HG03342 (cell line): ENCODE measurements around the gene CENPP.
"Not testable (repeated sequence)": the region's sequence is repeated elsewhere in the genome, so short reads cannot be mapped to it uniquely, and the experiment has no call there.

Experiments used
- ATAC-seq: cut with Tn5 transposase; IDR thresholded peaks from one replicate; pipeline ENCODE4 v1.9.1; 2021; ENCODE audit warnings: mild to moderate bottlenecking, moderate library complexity; ENCODE audit not compliant: unreplicated experiment

The CENPP gene

GRCh38 chr9:92611621-92612285 lies 286.0 kb downstream of the CENPP start:
- no peak for ATAC-seq

- no peak for ATAC-seq
Measured at GRCh38 chr9:92612292-92612691, 286.5 kb downstream of the CENPP start.

DNA sequence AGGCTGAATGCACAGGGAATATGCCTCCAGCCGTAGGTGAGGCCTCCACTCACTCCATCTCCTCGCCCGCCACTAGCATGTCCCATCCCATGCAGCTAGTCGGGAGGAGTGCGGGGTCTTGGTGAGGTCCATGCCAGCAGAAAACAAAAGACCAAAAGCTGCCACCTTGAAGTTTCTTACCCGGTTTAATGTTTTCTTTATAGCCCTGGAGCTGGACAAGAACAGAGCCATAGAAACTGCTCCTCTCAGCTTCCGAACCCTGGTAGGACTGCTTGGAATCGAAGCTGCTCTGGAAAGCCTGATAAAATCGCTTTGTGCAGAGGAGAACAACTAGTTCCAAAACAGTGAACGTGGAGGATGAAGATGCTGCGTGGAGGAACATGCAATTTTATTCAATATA lies 287.1 kb downstream of the CENPP start:
- ATAC-seq, result no peak

DNA sequence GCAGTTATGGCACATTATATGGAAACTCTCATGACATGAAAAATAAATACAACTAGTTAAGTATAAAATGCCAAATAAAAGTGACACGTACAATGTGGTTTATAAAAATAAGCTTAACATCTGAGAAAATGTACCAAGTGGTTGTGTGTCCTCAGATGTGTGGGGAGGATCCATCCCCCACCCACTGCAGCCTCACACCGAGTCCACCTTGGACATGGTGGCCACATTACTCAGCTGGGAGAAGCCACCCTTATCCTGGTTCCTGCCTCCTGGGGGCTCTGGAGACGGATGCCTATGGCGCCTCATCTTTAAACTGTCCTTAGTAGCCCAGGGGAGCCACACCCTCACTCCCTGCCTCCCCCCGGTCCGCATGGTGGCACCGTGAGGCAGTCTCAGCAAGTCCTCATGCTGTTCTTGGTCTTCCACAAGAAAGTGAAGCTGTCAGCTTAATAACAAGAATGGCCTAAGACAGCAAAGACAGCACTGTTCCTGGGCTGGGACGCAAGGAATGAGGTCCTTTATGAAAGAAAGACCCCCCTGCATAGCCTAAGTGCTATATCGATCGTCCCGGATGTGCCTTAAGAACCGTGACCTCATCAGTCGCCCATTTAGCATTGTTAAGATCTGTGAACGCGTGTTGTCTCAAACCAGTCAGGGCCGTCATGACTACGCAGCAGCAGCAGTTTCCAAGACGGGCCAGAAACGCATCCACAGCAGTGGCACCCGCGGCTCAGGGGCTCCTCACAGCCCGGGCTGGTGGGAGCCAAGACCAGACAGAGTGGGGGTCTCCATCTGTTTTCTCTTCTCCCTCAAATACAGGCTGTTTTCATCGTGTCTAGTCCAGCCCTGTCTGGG lies 287.7 kb downstream of the CENPP start:
- no peak for ATAC-seq

DNA sequence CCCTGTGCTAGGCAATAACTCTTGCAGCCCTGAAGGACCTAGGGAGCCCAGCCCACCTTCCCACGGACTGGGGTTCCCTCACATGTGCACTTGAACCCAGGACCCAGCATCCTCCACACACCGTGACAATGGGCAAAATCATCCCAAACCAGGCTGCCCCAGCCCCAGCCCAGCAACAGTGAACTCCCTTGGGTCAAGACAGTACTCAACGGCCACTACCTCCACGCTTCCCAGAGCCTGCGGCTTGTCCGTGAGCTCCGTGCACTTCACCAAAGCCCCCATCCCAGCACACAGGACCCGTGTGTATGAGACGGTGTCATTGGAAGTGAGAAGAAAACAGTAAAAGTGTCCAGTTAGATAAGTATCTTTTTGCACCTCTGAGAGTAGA lies 288.4 kb downstream of the CENPP start:
- no peak for ATAC-seq

- ATAC-seq, result no peak
Measured at GRCh38 chr9:92614763-92615461, 289.2 kb downstream of the CENPP start.

GRCh38 chr9:92615790-92616189 lies 290.0 kb downstream of the CENPP start:
- no peak for ATAC-seq

DNA sequence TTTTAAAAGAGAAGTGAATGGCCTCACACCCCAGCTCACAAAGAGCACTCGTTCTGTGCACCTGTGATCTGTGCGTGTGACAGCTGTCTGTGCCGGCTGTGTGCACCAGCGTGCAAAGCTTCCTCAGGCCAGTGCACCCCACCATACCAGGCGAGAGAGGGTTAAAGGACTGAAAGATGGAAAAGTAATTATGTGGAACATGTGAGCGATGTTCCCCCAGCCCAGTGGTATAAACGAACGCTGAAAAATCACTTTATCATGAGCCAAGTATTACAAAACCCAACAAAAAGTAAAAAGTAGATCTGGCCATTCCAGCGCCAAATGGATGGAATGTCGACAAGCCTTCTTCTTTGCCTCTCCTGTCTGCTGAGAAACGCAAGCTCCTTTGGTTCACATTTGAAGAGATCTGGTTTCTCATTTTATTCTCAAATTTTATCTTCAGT lies 290.5 kb downstream of the CENPP start:
- ATAC-seq, result no peak

DNA sequence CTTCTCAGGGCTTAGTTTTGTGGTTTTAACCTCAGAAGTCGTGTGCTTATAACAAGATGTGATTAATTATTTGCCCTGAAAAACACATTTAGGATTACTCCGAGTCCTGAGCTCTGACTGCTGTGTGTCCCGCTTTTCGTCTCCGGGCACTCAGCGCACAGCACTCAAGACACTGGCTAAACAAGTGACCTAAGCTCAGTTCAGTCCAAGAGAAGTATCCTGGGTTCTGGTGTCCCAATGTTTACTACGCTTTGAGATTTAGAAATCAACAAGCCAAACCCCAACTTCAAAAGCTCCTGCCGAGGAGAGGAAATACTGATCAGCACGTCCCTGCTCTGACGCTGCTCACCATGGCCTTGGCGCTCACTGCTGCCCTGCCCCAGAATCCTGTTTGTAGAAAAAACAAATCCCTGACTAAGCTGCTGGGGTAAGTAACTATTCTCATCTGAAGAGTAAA lies 290.9 kb downstream of the CENPP start:
- no peak for ATAC-seq

GRCh38 chr9:92617195-92617813 lies 291.6 kb downstream of the CENPP start:
- ATAC-seq, result no peak

- no peak for ATAC-seq
Measured at GRCh38 chr9:92617951-92618510, 292.3 kb downstream of the CENPP start.

DNA sequence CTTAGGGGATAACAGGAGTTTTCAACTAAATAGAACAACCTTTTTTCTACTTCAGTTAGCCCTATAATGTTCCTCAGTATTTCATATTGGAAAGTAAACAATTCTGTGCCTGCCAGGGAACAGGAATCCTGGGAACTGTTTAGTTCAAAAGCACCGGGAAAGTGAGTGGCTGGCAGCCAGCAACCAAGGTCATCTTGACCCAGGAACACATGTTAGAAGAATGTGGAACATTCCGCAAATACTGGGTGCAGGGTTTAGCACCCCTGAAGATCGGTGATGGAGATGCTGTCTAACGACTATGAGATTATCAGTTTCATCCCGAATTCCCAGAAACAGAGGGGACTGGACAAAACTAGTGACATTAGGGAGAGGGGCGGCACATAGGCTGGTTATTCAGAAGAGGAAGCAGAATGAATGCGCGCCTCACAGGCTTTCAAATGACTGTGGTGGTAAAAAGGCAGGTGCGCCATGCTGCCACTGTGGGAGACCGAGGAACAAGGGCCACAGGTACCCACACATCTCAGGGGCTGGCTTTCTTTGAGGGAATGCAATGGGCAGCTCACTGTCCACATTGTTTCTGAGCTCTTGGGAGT lies 293.0 kb downstream of the CENPP start:
- ATAC-seq, result no peak

- ATAC-seq, result no peak
Measured at GRCh38 chr9:92619601-92620300, 294.0 kb downstream of the CENPP start.

DNA sequence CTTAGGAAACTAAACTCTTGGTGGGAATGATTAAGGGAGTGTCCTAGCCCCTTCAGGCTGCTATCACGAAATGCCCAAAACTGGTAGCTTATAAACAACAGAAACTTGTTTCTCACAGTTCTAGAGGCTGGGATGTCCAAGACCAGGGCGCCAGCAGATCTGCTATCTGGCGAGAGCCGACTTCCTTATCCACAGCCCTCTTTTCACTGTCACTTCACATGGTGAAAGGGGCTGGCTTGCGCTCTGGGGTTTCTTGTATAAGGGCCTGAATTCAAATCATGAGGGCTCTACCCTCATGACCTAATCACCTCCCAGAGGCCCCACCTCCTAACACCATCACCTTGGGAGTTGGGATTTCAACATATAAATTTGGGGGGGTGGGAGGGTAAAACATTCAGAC lies 295.1 kb downstream of the CENPP start:
- ATAC-seq, result no peak

- ATAC-seq, result not testable (repeated sequence)
Measured at GRCh38 chr9:92623936-92624335, 298.2 kb downstream of the CENPP start.

GRCh38 chr9:92626484-92626883 lies 300.7 kb downstream of the CENPP start:
- no peak for ATAC-seq

- ATAC-seq, result no peak
Measured at GRCh38 chr9:92627651-92628050, 301.9 kb downstream of the CENPP start.

DNA sequence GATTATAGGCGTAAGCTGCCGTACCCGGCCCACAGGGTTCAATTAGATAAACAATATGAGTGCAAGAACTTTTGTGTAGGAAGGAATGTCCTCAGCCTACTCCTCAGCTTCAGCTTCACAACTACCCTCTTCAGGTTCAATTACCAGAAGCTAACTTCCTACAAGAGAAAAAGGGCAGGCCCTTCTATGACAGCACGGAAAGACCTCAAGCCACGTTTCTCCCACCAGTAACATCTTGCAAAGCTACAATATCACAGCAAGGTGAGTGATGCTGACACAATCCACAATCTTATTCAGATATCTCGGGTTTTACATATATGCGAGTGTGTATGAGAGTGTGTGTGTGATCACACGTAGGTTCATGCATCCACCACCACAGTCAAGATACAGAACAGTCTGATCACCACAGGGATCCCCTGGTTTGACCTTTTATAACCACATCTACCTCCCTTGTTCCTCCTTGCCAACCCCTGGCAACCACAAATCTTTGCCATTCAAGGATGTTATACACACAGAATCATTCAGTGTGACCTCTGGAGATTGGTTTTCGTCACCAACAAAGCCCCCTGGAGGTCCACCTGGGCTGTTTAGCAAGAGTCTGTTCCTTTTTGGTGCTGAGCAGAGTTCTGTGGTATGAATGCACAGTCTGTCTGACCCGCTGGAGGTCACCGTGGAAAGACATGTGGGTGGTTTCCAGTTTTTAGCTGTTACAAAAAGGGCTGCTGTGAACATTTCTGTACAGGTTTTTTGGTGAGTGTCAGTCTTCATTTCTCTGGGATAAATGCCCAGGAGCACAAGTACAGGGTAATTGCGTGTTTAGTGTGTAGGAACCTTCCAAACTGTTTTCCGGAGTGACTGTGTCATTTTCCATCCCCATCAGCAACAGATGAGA lies 305.9 kb downstream of the CENPP start:
- ATAC-seq, result no peak

DNA sequence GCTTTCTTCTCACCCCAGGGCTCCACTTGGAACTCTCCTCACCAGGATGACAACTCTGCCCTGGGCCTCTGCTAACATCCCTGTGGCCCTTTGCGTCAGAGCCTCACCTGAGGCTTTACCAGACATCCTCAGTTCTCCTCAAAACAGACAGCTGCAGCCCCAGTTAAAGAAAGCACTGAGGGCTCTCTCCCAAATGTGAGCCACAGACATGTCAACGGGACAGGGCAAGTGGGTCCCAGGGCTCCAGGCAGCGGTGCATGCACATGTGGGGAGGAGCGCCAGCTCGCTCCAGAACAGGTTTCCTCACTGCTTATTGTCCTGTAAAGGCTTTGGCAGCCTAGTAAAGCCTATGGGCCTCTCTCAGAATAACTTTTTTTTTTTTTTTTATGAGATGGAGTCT lies 306.9 kb downstream of the CENPP start:
- ATAC-seq, result no peak
